OCI-LY1 (cell line): Measurements from ENCODE around the gene CBR4.

Experiments
- H2AFZ ChIP-seq: fragments of 200-600 bp; sonication (generic), shearing (Covaris generic); 2 replicates; pipeline ENCODE4 v1.6.0; 2014; ENCODE audit warnings: antibody characterized with exemption, mild to moderate bottlenecking, low read length
- H3F3A ChIP-seq: fragments of 200-600 bp; sonication (generic), shearing (Covaris generic); 2 replicates; pipeline ENCODE4 v1.6.0; 2014; ENCODE audit warnings: mild to moderate bottlenecking, antibody characterized with exemption, low read length, moderate library complexity; ENCODE audit not compliant: insufficient read depth
- H3K27ac ChIP-seq: fragments of 200-600 bp; sonication (generic); 2 replicates; pipeline ENCODE4 v1.5.1; 2014; ENCODE audit warnings: low read length, mixed run types, mild to moderate bottlenecking, low read depth; ENCODE audit not compliant: poor library complexity, severe bottlenecking
- H3K27me3 ChIP-seq: fragments of 200-600 bp; sonication (generic); 2 replicates; pipeline ENCODE4 v1.6.0; 2014; ENCODE audit warnings: antibody characterized with exemption, mild to moderate bottlenecking, low read length, moderate library complexity; ENCODE audit not compliant: insufficient read depth
- H3K36me3 ChIP-seq: fragments of 200-600 bp; sonication (generic); 2 replicates; pipeline ENCODE4 v1.6.1; 2014; ENCODE audit warnings: mild to moderate bottlenecking, antibody characterized with exemption, low read length, moderate library complexity, mixed read lengths; ENCODE audit not compliant: insufficient read depth
- H3K4me1 ChIP-seq: fragments of 200-600 bp; sonication (generic); 2 replicates; pipeline ENCODE4 v1.5.1; 2014; ENCODE audit warnings: mild to moderate bottlenecking, low read length, moderate library complexity; ENCODE audit not compliant: insufficient read depth, severe bottlenecking
- H3K4me2 ChIP-seq: fragments of 200-600 bp; sonication (generic), shearing (Covaris generic); 2 replicates; pipeline ENCODE4 v1.6.1; 2014; ENCODE audit warnings: low read length
- H3K4me3 ChIP-seq: fragments of 200-600 bp; sonication (generic); 2 replicates; pipeline ENCODE4 v1.5.1; 2014; ENCODE audit warnings: low read length, low read depth, mild to moderate bottlenecking, mixed read lengths; ENCODE audit not compliant: poor library complexity, severe bottlenecking
- H3K79me2 ChIP-seq: fragments of 200-600 bp; shearing (Covaris generic); 2 replicates; pipeline ENCODE4 v1.6.1; 2016; ENCODE audit warnings: mixed run types, low read length, mixed read lengths; ENCODE audit not compliant: insufficient read depth
- H3K9ac ChIP-seq: fragments of 200-600 bp; sonication (generic), shearing (Covaris generic); 2 replicates; pipeline ENCODE4 v1.6.1; 2014; ENCODE audit warnings: mild to moderate bottlenecking, low read length, mixed read lengths
- H3K9me2 ChIP-seq: fragments of 200-600 bp; sonication (generic), shearing (Covaris generic); 2 replicates; pipeline ENCODE4 v1.6.1; 2014; ENCODE audit warnings: low read depth, mild to moderate bottlenecking, low read length, mixed read lengths
- H3K9me3 ChIP-seq: fragments of 200-600 bp; shearing (Covaris generic); 2 replicates; pipeline ENCODE4 v1.6.1; 2014; ENCODE audit warnings: low read length, mixed read lengths
- H4K20me1 ChIP-seq: fragments of 200-600 bp; sonication (generic), shearing (Covaris generic); 2 replicates; pipeline ENCODE4 v1.6.0; 2016; ENCODE audit warnings: mild to moderate bottlenecking, low read length; ENCODE audit not compliant: insufficient read depth
- EZH2 ChIP-seq: fragments of 200-600 bp; sonication (generic), shearing (Covaris generic); IDR thresholded peaks from 2 replicates; pipeline ENCODE4 v1.8.0; 2017; ENCODE audit warnings: borderline replicate concordance, mixed run types, mild to moderate bottlenecking, antibody characterized with exemption, low read length, moderate library complexity, mixed read lengths
- TF ChIP-seq, protein P1 (sequence below): fragments of 200-600 bp; sonication (generic), shearing (Covaris generic); IDR thresholded peaks from 2 replicates; pipeline ENCODE4 v1.5.1; 2017; ENCODE audit warnings: mild to moderate bottlenecking, antibody characterized with exemption, low read length, moderate library complexity, mixed read lengths

The CBR4 gene

DNA sequence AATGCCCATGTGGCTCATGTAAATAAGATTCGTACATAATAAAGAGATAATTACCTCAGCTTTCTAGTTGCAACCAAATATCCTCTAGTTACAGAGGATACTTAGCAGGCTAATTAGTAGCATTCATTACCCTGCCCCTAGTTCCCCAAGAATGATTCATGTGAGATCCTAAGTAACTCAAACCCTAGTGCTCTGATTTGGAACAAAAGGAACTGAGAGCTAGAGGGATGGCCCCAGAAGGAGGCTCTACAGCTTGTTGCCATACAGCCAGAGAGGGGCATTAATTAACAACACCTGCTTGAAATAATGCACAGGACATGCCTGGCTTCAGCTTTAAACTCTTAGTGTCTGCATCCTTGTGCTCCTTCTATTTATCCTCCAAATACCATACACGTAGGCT, 32.6 kb upstream of the CBR4 start:
- Histone ChIP-seq H3K9me2 (no peaks in the 10 kb centered on the region), H2AFZ (no peak overlapping the region), H3K9ac (no peak overlapping the region)

DNA sequence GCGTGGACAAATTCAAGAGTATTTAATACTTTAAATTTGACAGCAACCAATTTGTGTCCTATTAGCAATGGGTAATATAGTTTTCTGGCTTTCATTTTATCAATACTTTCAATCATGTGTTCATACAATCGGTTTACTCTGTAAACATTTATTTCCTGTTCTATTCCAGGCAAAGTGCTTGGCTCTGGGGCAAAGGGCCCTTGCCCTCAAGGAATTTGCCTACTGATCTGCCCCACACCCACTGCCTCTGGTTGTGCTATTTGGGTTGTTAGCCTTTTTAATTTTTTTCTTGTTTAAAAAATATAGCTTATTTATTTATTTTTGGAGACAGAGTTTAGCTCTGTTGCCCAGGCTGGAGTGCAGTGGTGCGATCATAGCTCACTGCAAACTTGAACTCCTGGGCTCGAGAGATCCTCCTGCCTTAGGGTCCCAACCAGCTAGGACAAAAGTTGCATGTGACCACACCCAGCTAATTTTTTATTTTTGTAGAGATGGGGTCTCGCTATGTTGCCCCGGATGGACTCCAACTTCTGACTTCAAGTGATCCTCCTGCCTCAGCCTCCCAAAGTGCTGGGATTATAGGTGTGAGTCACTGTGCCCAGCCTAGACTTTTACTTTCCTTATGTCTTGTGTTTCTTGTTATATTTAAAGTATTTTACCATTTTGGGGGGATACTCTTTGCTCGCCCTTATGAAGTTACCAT, 30.7 kb upstream of the CBR4 start:
- Histone ChIP-seq H3K9ac (no peak overlapping the region), H3K4me3 (no peak overlapping the region), H3K27ac (no peak overlapping the region), H3K4me1 (no peaks in the 10 kb centered on the region), H2AFZ (no peak overlapping the region), H3K36me3 (no peaks in the 10 kb centered on the region), H3K4me2 (no peak overlapping the region), H3K79me2 (no peaks in the 10 kb centered on the region), H4K20me1 (no peaks in the 10 kb centered on the region), H3K9me2 (no peaks in the 10 kb centered on the region), H3K9me3 (no peaks in the 10 kb centered on the region), H3F3A (no peaks in the 10 kb centered on the region), H3K27me3 (no peaks in the 10 kb centered on the region)
- TF ChIP-seq EZH2 = no peak
- TF ChIP-seq, protein P1, sequence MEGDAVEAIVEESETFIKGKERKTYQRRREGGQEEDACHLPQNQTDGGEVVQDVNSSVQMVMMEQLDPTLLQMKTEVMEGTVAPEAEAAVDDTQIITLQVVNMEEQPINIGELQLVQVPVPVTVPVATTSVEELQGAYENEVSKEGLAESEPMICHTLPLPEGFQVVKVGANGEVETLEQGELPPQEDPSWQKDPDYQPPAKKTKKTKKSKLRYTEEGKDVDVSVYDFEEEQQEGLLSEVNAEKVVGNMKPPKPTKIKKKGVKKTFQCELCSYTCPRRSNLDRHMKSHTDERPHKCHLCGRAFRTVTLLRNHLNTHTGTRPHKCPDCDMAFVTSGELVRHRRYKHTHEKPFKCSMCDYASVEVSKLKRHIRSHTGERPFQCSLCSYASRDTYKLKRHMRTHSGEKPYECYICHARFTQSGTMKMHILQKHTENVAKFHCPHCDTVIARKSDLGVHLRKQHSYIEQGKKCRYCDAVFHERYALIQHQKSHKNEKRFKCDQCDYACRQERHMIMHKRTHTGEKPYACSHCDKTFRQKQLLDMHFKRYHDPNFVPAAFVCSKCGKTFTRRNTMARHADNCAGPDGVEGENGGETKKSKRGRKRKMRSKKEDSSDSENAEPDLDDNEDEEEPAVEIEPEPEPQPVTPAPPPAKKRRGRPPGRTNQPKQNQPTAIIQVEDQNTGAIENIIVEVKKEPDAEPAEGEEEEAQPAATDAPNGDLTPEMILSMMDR = no peak

More for the DNA sequence above, 32.6 kb upstream of the CBR4 start:
- TF ChIP-seq EZH2 = no peak
- TF ChIP-seq, protein P1 = no peak
- Histone ChIP-seq H3K4me3 (no peak overlapping the region), H3K4me1 (no peaks in the 10 kb centered on the region), H3K4me2 (no peak overlapping the region), H3K27me3 (no peaks in the 10 kb centered on the region), H4K20me1 (no peaks in the 10 kb centered on the region), H3K36me3 (no peaks in the 10 kb centered on the region), H3K9me3 (no peaks in the 10 kb centered on the region), H3K27ac (no peak overlapping the region), H3F3A (no peaks in the 10 kb centered on the region), H3K79me2 (no peaks in the 10 kb centered on the region)

DNA sequence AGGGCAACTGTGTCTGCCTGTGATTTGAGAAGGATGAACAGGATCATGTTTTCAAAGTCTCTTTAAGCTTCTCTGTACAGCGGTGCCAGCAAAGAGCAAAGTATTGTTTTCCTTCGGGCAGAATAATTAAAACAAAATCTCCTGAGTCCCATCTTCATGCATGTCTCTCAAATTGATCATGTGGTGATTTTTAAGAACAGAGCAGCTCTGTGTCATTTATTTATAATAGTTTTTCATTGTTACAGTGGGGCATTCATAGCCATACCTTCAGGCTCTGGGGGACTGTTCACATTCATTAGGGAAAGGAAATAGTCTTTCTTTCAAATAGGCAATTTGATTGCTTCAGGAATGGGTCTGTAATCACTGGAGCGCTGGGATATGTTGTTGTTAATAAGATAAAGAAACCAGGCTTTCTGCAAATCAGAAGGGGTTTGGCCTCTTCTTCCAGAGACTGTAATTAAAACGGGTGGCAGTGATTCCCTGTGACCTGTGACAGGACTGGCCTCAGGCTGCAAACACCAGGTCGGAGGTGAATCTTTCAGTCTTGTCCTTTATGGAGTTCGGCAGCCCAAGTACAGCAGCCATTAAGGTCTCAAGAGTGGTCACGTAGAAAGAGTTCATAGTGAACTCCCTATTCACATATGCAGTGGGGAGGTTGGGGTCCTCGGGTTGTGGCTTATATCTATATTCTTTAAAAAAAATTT, 29.3 kb upstream of the CBR4 start:
- no peak overlapping the region for H3K9ac ChIP-seq
- no peaks in the 10 kb centered on the region for H3K79me2 ChIP-seq
- no peaks in the 10 kb centered on the region for H3K4me1 ChIP-seq
- H3K36me3 ChIP-seq = no peaks in the 10 kb centered on the region
- no peak overlapping the region for H3K4me2 ChIP-seq
- H3K27me3 ChIP-seq = no peaks in the 10 kb centered on the region
- H3F3A ChIP-seq = no peaks in the 10 kb centered on the region
- H4K20me1 ChIP-seq = no peaks in the 10 kb centered on the region
- H3K9me3 ChIP-seq = no peaks in the 10 kb centered on the region
- H3K27ac ChIP-seq = no peak overlapping the region
- H3K4me3 ChIP-seq = no peak overlapping the region
- TF ChIP-seq, protein P1 = no peak
- no peak for TF ChIP-seq EZH2
- H2AFZ ChIP-seq = no peak overlapping the region
- H3K9me2 ChIP-seq = no peaks in the 10 kb centered on the region
